ENCODE results near the gene SHBG. TPM values are rescaled to one million over a fixed set of nuclear protein-coding genes. Genes with fewer than 3 reads are reported as not detected.

Gene SHBG
- total and polyA plus RNA-seq, 2 of the 4 experiments (the other 2 are of a cell fraction): 0.36 to 0.38 TPM

- dilution Hi-C loops (cut with HindIII; ENCODE audit: low sequenced_read_pairs, unreplicated experiment): no loop called here
- peak overlapping the region; percentile 57 for H2AK9ac ChIP-seq (replicated peaks; ENCODE audit: low read depth, low read length, poor library complexity)
- peaks cover 35% of the 10 kb centered on the region for H3K36me3 ChIP-seq (ENCODE audit: control insufficient read depth, insufficient read depth, low read length)
- H3K79me1 ChIP-seq (ENCODE audit: low read depth in 1 of 2, low read length in 2 of 2): peaks cover 14 to 82% of the 10 kb centered on the region in 2 experiments
- no peak overlapping the region for H3K4me3 ChIP-seq (ENCODE audit: insufficient read depth, low read depth, low read length)
- ATAC-seq (ENCODE audit: low read depth) (no peak), DNase-seq (no peak)
- no peak overlapping the region; the same call in 1 of the 2 replicates for H3K4ac ChIP-seq (ENCODE audit: low read depth, low read length)
- H3K9ac ChIP-seq (ENCODE audit: low read depth, low read length): no peak overlapping the region
- BruUV-seq (replicated peaks): no TSS peak
- H4K91ac ChIP-seq (ENCODE audit: insufficient read depth, low read depth, low read length): peak overlapping the region; percentile 10; the same call in 1 of the 2 replicates
- POLR2A ChIA-PET (ENCODE audit: unreplicated experiment): interaction anchor here (0.5 kb wide), 1 partner anchor 8 kb away, joined by 3 read pairs; no protein-coding TSS in a partner anchor
- no peak overlapping the region for H3K23ac ChIP-seq (ENCODE audit: low read depth, low read length)
- intact Hi-C loops (cut with micrococcal nuclease): no loop called here
- H4K5ac ChIP-seq (ENCODE audit: low read depth, low read length): no peak overlapping the region
- H2BK120ac ChIP-seq (ENCODE audit: low read depth, low read length): no peak overlapping the region
- H3K27me3 ChIP-seq (ENCODE audit: control insufficient read depth, insufficient read depth, low read length): no peaks in the 10 kb centered on the region
- no peaks in the 10 kb centered on the region for H3K9me3 ChIP-seq (ENCODE audit: control insufficient read depth, insufficient read depth, low read length)
- H3K4me2 ChIP-seq (ENCODE audit: low read depth, low read length): no peak overlapping the region
- CTCF ChIA-PET: interaction anchor here (0.6 kb wide), 1 partner anchor 35 kb away, joined by 4 read pairs; no protein-coding TSS in a partner anchor
- in situ Hi-C loops (cut with MboI; ENCODE audit: low sequenced_read_pairs): no loop called here
- WGBS, 2 experiments (ENCODE audit: extremely low coverage in 2 of 2, insufficient read length in 1 of 2): 75% methylated on average over 5 of the region's 23 CpGs; no CpG with 5 or more reads in 1 of the 2 experiments
- peak overlapping the region; percentile 76 for H2BK5ac ChIP-seq (ENCODE audit: low read depth, low read length, poor library complexity, severe bottlenecking)
- no peak overlapping the region for H2BK15ac ChIP-seq (ENCODE audit: low read depth, low read length)
- no peak overlapping the region for H3K27ac ChIP-seq (ENCODE audit: insufficient read depth, low read length)
- H2BK20ac ChIP-seq (ENCODE audit: low read depth, low read length): no peak overlapping the region
- H2AK5ac ChIP-seq (ENCODE audit: low read depth, low read length): peak overlapping the region; percentile 26; the same call in 1 of the 2 replicates
- peaks cover 27% of the 10 kb centered on the region for H3K4me1 ChIP-seq (ENCODE audit: control insufficient read depth, insufficient read depth, low read length)
- H3K56ac ChIP-seq (ENCODE audit: extremely low read depth, insufficient read depth, low read length): no peak overlapping the region
- H4K20me1 ChIP-seq (ENCODE audit: insufficient read depth, low read length): peaks cover 37% of the 10 kb centered on the region
- H3K18ac ChIP-seq (ENCODE audit: low read depth, low read length): no peak overlapping the region
- H3K9me1 ChIP-seq (ENCODE audit: insufficient read depth, low read length): peaks cover 20% of the 10 kb centered on the region
- no peak overlapping the region for H3K14ac ChIP-seq (replicated peaks; ENCODE audit: low read depth, low read length)
- H4K8ac ChIP-seq (ENCODE audit: low read depth in 2 of 2, low read length in 2 of 2): no peak overlapping the region
- H2AFZ ChIP-seq (replicated peaks; ENCODE audit: low read length, poor library complexity): no peak overlapping the region
- TF ChIP-seq SMC3 (IDR thresholded peaks at IDR 0.05; ENCODE audit: low read depth, low read length) (no peak), NFE2L2 (IDR thresholded peaks at IDR 0.05; ENCODE audit: low read depth, low read length) (no peak), BHLHE40 (IDR thresholded peaks at IDR 0.05; ENCODE audit: low read depth, low read length) (no peak), MAFK (IDR thresholded peaks at IDR 0.05; ENCODE audit: low read depth, low read length) (no peak), POLR2A (IDR thresholded peaks at IDR 0.05; ENCODE audit: low read depth, low read length) (no peak), MAZ (IDR thresholded peaks at IDR 0.05; ENCODE audit: borderline replicate concordance, low read depth, low read length) (no peak), ELK1 (IDR thresholded peaks at IDR 0.05; ENCODE audit: borderline replicate concordance, low read depth, low read length) (no peak), CTCF (conservative IDR thresholded peaks at IDR 0.05; ENCODE audit: low read depth, low read length) (no peak), MXI1 (IDR thresholded peaks at IDR 0.05; ENCODE audit: borderline replicate concordance, low read depth, low read length) (no peak), CEBPB (IDR thresholded peaks at IDR 0.05; ENCODE audit: low read depth, low read length) (no peak), RFX5 (IDR thresholded peaks at IDR 0.05; ENCODE audit: low read depth, low read length) (no peak), USF2 (IDR thresholded peaks at IDR 0.05; ENCODE audit: low read depth, low read length) (no peak), FOS (IDR thresholded peaks at IDR 0.05; ENCODE audit: low read depth, low read length) (no peak)
Observed at GRCh38 chr17:7580604-7581575, 49.0 kb upstream of the SHBG start.
